GM12892 (cell line): Measurements from ENCODE around the gene PADI6. TPM values are rescaled to one million over a fixed set of nuclear protein-coding genes. Genes with fewer than 3 reads are reported as not detected.
"Not testable (repeated sequence)": the region's sequence is repeated elsewhere in the genome, so short reads cannot be mapped to it uniquely, and the experiment has no call there.

Experiments used
- DNase-seq: peaks from one replicate; pipeline ENCODE4 v3.0.0; 2011; ENCODE audit not compliant: insufficient read length
- FAIRE-seq: peaks from 2 replicates; lab custom pipeline; 2011; peaks lifted over from hg19 to GRCh38; lab: Jason Lieb, UNC
- POLR2A ChIP-seq: IDR thresholded peaks from 2 replicates; pipeline ENCODE4 v1.6.1; 2011; ENCODE audit warnings: low read depth, low read length, control low read depth
- POLR2AphosphoS5 ChIP-seq: IDR thresholded peaks from 2 replicates; pipeline ENCODE4 v1.6.1; 2011; ENCODE audit warnings: low read depth, low read length, control low read depth
- TAF1 ChIP-seq: IDR thresholded peaks from 2 replicates; pipeline ENCODE4 v1.6.1; 2011; ENCODE audit warnings: low read depth, mild to moderate bottlenecking, control low read depth, low read length, borderline replicate concordance
- polyA plus RNA-seq: library from polyadenylated mRNA; unstranded; fragments of >200 nt; gene quantifications from one replicate; pipeline ENCODE4 v1.2.1, GENCODE V29; 2012; ENCODE audit warnings: missing spikeins, inconsistent platforms; ENCODE audit not compliant: missing spikeins

PADI6 gene
- polyA plus RNA-seq: not detected

DNA sequence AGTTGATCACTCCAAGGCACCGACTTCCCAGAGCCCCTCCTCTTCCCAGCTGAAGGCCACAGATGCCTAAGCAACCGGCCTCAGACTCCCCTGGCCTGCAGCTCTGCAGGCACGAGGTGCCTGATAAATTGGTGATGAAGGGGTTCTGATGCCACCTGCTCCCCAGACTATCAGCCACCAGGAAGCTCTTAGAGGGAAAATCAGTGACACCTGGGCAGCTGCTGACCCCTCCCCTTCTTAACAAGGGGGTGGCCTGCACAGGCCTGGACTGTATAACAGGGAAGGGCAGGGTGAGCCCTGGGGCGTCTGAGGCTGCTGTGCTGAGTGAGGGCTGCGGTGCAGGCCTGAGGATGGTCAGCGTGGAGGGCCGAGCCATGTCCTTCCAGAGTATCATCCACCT is at the start of gene PADI6:
Gene PADI6, plus strand, starts transcription at position 301 of the 400 bp plus-strand sequence. Its CDS starts 50 bp downstream, at position 351.
- no peak for TF ChIP-seq POLR2A
- TF ChIP-seq TAF1: no peak
- no peak for TF ChIP-seq POLR2AphosphoS5
- DNase-seq (no peak), FAIRE-seq (no peak)

DNA sequence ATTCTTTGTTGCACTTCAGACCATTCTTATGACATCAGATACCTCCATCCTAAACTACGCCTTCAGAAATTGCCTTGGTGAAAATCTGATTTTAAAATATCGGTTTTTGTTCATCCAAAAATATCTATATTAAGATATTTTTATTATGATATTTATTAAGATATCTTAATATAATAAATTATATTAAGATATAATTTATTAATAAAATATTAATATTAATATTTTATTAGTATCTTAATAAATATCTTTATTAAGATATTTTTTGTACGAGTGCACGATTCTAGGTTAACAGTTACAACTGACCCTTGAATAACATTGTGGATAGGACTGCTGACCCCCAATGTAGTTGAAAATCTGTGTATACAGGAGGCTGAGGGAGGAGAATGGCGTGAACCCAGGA is 43.1 kb upstream of the PADI6 start:
- DNase-seq: no peak
- TF ChIP-seq POLR2AphosphoS5: no peak
- TF ChIP-seq POLR2A: no peak
- no peak for TF ChIP-seq TAF1
- no peak for FAIRE-seq

DNA sequence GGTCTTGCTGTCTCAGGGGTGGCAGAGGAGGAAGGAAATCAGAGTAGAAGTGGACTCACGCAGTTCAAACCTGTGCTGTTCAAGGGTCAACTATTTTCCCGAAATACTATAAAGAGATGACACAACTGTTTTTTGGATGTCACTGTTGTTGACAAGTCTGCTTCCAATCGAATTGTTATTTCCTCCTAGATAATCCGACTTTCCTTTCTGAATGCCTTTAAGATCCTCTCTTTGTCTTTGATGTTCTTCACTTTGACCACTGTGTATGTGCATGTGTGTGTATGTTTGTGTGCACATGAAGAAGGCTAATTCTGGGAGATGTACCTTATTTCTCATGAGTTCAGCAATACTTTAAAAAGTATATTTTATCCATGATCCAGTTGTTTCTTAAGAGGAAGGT is 42.4 kb upstream of the PADI6 start:
- no peak for FAIRE-seq
- no peak for TF ChIP-seq TAF1
- TF ChIP-seq POLR2AphosphoS5: no peak
- TF ChIP-seq POLR2A: no peak
- DNase-seq: no peak

DNA sequence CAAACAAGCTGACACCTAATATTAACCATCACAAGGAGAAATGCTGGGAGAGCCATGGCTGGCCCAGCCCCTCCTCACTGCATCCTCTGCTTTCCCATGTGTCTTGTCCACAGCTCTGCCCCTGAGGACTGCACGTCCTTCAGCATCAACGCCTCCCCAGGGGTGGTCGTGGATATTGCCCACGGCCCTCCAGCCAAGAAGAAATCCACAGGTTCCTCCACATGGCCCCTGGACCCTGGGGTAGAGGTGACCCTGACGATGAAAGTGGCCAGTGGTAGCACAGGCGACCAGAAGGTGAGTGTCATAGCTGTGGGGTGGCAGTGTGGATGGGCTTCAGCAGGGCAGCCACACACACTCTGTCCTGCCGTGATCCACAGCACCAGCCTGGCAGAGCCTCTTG is 41.1 kb upstream of the PADI6 start:
- DNase-seq: no peak
- no peak for FAIRE-seq
- TF ChIP-seq POLR2A (no peak), POLR2AphosphoS5 (no peak), TAF1 (no peak)

DNA sequence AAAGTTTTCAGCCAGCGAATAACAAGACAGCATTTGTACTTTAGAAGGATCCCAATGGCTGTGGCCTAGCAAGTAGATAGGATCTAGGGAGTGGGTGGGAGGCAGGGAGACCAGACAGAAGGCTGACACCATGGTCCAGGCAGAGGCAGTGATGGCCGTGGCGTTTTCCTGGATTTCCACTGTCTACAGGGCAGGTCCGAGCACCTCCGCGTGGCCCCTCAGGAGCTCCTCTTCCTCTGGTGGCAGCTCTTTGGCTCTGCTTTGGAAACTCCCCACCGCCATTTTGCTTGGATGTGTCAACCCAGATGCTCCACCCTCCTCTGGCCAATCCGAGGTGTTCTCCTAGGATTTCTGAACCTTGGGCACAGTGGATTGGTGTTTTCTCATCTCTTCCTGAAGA is 38.9 kb upstream of the PADI6 start:
- TF ChIP-seq POLR2A (no peak), TAF1 (no peak), POLR2AphosphoS5 (no peak)
- DNase-seq: no peak
- FAIRE-seq: no peak

DNA sequence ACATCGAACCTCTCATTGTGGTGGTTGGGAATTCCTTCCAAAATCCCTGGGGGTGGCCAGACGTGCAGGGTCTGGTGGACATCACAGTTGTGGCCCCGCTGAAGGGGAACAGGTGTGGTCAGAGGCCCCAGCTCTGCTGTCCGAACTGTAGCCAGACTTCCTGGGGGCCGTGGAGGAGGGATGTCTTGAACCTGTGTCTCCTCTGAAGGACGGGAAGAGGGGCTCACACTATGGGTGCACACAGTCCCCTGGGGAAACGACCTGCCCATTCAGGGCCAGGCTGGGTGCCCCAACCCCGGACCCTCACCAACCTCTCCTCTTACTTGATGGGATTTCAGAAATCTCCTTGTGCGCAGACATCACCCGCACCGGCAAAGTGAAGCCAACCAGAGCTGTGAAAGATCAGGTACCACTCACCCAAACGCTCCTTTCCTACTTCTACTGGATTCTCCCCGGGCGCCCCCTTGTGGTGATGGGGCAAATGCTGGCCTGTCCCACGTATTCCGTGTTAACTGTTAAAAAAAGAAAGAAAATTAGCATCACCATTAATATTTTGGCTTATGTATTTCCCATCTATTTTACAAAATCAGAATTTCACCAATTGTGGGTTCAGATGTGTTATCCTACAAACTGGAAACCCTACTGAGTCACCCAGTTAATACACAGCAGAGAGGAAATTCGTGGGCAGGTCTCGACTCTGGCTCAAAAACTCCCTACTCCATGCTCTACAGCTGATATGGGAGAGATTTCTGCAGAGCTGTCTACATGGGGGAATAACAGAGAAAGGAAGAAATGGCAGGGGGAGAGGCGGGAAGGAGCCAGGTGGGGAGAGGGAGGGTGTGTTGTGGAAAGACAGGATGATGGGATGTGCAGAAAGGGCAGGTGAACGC is 35.9 kb upstream of the PADI6 start:
- DNase-seq: no peak
- TF ChIP-seq TAF1 (no peak), POLR2AphosphoS5 (no peak), POLR2A (no peak)
- peak; percentile 90 for FAIRE-seq

DNA sequence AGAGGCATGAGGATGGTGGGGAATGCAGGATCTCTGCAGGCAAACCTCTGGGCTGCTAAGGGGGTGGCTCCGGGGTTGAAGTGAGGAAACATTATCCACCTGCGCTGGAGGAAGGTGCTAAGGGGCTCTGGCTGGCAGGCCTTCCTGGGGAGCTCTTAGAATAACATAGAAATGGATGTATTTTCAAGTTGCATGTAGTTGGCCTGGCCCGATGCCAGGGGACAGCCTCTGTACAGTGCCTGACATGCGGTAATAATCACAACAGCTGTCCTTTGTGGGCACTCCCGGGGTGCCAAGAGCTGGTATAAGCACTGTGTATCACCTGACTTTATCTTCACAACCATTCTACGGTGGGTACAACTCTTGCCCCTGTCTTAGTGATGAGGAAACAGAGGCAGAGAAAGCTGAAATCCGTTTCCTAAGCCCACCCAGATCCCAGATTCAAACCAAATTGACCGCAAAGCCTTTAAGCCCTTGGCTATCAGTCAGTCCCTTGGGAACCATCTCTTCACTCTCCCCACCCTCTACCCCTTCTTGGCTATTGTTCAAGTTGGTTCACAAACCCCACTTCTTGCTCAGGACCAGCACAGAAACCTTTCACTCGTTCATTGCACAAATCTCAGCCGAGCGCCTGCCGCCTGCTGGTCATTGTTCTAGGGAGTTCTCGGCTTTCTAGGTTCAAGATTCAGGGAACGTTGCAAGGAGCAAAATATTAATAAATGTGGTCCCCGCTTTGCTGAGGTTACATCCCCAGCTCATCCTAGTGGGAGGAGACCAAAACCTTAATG is 33.1 kb upstream of the PADI6 start:
- TF ChIP-seq TAF1: no peak
- DNase-seq: no peak
- no peak for FAIRE-seq

DNA sequence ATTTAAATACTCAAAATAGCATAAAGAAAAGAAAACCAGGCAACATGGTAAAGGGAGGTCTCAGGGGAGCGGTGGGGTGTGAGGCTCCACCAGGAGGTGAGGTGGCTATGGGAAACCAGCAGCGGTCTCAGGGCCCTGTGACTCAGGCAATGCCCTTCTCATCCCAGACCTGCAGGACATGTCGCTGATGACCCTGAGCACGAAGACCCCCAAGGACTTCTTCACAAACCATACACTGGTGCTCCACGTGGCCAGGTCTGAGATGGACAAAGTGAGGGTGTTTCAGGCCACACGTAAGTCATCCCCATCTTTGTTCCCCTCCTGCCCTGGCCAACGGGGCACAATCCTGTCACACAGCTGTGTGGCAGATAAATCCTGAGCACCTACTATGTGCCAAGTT is 32.5 kb upstream of the PADI6 start:
- DNase-seq (no peak), FAIRE-seq (no peak)
- no peak for TF ChIP-seq POLR2AphosphoS5
- TF ChIP-seq TAF1: no peak
- TF ChIP-seq POLR2A: no peak

DNA sequence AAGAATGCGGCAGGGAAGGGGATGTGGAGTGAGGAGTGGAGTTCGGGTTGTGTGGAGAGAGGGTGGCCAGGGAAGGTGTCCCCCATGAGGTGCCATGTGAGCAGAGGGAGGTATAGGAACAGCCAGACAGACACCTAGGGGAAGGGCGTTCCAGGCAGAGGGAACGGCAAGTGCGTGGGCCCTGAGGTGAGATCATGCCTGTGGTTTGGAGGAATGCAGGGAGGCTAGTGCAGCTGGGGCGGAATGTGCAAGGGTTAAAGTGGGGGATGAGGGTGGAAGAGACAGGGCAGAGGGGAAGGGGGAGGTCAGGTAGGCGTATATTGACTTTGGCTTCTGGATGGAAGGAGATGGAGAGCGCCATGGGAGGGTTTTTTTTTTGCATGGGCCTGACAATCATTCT is 31.6 kb upstream of the PADI6 start:
- no peak for TF ChIP-seq POLR2AphosphoS5
- no peak for TF ChIP-seq TAF1
- TF ChIP-seq POLR2A: no peak
- FAIRE-seq (no peak), DNase-seq (no peak)

DNA sequence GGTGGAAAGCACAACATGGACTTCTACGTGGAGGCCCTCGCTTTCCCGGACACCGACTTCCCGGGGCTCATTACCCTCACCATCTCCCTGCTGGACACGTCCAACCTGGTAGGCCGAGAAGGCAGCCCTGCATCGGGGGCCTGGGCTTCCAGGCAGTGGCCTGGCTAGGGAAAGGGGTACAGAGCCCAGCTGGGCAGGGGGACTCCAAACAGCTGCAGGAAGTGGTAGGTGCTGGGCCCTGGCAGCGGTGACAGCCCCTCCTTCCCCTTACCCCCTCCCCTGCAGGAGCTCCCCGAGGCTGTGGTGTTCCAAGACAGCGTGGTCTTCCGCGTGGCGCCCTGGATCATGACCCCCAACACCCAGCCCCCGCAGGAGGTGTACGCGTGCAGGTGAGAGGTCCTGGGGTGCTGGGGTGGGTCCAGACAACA is 30.0 kb upstream of the PADI6 start:
- DNase-seq (no peak), FAIRE-seq (no peak)
- TF ChIP-seq TAF1: no peak

DNA sequence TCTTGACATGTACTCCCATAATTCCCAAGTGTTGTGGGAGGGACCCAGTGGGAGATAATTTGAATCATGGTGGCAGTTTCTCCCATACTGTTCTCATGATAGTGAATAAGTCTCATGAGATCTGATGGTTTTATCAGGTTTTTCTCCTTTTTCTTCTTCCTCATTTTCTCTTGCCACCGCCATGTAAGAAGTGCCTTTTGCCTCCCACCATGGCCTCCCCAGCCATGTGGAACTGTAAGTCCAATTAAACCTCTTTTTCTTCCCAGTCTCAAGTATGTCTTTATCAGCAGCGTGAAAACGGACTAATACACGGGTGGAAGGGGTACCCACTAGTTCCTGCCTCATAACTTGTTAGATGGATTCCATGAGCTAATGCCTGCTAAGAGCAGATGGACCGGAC is 26.5 kb upstream of the PADI6 start:
- DNase-seq, FAIRE-seq: not testable (repeated sequence)
